ENCODE measurements around the gene PUSL1. TPM values are rescaled to one million over a fixed set of nuclear protein-coding genes. Genes with fewer than 3 reads are reported as not detected.

Gene PUSL1
- total and polyA plus RNA-seq, 2 of the 13 experiments (the other 11 are each of a cell fraction or from before 2014, with no cell fraction given), result 8.3 to 22.2 TPM

- peak; percentile 86 for TF ChIP-seq UBTF (CRISPR knock-in tag; IDR thresholded peaks at IDR 0.05)
- TF ChIP-seq MYNN (CRISPR knock-in tag; IDR thresholded peaks at IDR 0.05; ENCODE audit: low read depth), result no peak
- no peak for TF ChIP-seq KLF9 (CRISPR knock-in tag; IDR thresholded peaks at IDR 0.05; ENCODE audit: low read depth)
- TF ChIP-seq, protein P1, sequence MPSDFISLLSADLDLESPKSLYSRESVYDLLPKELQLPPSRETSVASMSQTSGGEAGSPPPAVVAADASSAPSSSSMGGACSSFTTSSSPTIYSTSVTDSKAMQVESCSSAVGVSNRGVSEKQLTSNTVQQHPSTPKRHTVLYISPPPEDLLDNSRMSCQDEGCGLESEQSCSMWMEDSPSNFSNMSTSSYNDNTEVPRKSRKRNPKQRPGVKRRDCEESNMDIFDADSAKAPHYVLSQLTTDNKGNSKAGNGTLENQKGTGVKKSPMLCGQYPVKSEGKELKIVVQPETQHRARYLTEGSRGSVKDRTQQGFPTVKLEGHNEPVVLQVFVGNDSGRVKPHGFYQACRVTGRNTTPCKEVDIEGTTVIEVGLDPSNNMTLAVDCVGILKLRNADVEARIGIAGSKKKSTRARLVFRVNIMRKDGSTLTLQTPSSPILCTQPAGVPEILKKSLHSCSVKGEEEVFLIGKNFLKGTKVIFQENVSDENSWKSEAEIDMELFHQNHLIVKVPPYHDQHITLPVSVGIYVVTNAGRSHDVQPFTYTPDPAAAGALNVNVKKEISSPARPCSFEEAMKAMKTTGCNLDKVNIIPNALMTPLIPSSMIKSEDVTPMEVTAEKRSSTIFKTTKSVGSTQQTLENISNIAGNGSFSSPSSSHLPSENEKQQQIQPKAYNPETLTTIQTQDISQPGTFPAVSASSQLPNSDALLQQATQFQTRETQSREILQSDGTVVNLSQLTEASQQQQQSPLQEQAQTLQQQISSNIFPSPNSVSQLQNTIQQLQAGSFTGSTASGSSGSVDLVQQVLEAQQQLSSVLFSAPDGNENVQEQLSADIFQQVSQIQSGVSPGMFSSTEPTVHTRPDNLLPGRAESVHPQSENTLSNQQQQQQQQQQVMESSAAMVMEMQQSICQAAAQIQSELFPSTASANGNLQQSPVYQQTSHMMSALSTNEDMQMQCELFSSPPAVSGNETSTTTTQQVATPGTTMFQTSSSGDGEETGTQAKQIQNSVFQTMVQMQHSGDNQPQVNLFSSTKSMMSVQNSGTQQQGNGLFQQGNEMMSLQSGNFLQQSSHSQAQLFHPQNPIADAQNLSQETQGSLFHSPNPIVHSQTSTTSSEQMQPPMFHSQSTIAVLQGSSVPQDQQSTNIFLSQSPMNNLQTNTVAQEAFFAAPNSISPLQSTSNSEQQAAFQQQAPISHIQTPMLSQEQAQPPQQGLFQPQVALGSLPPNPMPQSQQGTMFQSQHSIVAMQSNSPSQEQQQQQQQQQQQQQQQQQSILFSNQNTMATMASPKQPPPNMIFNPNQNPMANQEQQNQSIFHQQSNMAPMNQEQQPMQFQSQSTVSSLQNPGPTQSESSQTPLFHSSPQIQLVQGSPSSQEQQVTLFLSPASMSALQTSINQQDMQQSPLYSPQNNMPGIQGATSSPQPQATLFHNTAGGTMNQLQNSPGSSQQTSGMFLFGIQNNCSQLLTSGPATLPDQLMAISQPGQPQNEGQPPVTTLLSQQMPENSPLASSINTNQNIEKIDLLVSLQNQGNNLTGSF (CRISPR knock-in tag; IDR thresholded peaks at IDR 0.05), result 0 out of 2 replicates have a peak, but pooled peaks have one; percentile 34
- peak; percentile 39; the same call in 1 of the 2 replicates for TF ChIP-seq RXRA (CRISPR knock-in tag; IDR thresholded peaks at IDR 0.05)
- TF ChIP-seq MED8 (CRISPR knock-in tag; IDR thresholded peaks at IDR 0.05; ENCODE audit: insufficient replicate concordance), result peak; percentile 26
- TF ChIP-seq SMARCE1 (IDR thresholded peaks at IDR 0.05; ENCODE audit: borderline replicate concordance), result no peak
- TF ChIP-seq, protein P2, sequence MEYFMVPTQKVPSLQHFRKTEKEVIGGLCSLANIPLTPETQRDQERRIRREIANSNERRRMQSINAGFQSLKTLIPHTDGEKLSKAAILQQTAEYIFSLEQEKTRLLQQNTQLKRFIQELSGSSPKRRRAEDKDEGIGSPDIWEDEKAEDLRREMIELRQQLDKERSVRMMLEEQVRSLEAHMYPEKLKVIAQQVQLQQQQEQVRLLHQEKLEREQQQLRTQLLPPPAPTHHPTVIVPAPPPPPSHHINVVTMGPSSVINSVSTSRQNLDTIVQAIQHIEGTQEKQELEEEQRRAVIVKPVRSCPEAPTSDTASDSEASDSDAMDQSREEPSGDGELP (IDR thresholded peaks at IDR 0.05; ENCODE audit: borderline replicate concordance, low read depth), result peak; percentile 63; the same call in 1 of the 2 replicates
- TF ChIP-seq ZNF143 (CRISPR knock-in tag; IDR thresholded peaks at IDR 0.05), result no peak
- TF ChIP-seq, protein P3, sequence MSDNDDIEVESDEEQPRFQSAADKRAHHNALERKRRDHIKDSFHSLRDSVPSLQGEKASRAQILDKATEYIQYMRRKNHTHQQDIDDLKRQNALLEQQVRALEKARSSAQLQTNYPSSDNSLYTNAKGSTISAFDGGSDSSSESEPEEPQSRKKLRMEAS (IDR thresholded peaks at IDR 0.05), result peak; percentile 63
- TF ChIP-seq ZC3H13 (CRISPR knock-in tag; IDR thresholded peaks at IDR 0.05), result no peak
- TF ChIP-seq, protein P4, sequence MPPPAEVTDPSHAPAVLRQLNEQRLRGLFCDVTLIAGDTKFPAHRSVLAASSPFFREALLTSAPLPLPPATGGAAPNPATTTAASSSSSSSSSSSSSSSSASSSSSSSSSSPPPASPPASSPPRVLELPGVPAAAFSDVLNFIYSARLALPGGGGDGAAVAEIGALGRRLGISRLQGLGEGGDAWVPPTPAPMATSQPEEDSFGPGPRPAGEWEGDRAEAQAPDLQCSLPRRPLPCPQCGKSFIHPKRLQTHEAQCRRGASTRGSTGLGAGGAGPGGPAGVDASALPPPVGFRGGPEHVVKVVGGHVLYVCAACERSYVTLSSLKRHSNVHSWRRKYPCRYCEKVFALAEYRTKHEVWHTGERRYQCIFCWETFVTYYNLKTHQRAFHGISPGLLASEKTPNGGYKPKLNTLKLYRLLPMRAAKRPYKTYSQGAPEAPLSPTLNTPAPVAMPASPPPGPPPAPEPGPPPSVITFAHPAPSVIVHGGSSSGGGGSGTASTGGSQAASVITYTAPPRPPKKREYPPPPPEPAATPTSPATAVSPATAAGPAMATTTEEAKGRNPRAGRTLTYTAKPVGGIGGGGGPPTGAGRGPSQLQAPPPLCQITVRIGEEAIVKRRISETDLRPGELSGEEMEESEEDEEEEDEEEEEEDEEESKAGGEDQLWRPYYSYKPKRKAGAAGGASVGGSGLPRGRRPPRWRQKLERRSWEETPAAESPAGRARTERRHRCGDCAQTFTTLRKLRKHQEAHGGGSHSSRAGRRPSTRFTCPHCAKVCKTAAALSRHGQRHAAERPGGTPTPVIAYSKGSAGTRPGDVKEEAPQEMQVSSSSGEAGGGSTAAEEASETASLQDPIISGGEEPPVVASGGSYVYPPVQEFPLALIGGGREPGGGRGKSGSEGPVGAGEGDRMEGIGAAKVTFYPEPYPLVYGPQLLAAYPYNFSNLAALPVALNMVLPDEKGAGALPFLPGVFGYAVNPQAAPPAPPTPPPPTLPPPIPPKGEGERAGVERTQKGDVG (CRISPR knock-in tag; IDR thresholded peaks at IDR 0.05; ENCODE audit: borderline replicate concordance), result 0 out of 2 replicates have a peak, but pooled peaks have one; percentile 29
- TF ChIP-seq HCFC1 (IDR thresholded peaks at IDR 0.05; ENCODE audit: low read depth, low read length), result no peak
- TF ChIP-seq SMAD1 (CRISPR knock-in tag; IDR thresholded peaks at IDR 0.05; ENCODE audit: borderline replicate concordance, low read depth), result no peak
- no peak for TF ChIP-seq IKZF1 (IDR thresholded peaks at IDR 0.05)
- TF ChIP-seq ZNF563 (CRISPR knock-in tag; IDR thresholded peaks at IDR 0.05), result peak; percentile 75
- peak; percentile 39; the same call in 1 of the 2 replicates for TF ChIP-seq ZNF343 (CRISPR knock-in tag; IDR thresholded peaks at IDR 0.05)
- peak; percentile 74; the same call in 1 of the 2 replicates for TF ChIP-seq ZNF446 (CRISPR knock-in tag; IDR thresholded peaks at IDR 0.05)
Observed at GRCh38 chr1:1347663-1348419, 39.4 kb downstream of the PUSL1 start (continued).

Measured in HepG2 (cell line).